H9 (cell line): ENCODE results near the gene RPP38. TPM values are rescaled to one million over a fixed set of nuclear protein-coding genes. Genes with fewer than 3 reads are reported as not detected.
A peak's percentile ranks its signal among the peaks of the same experiment; 100 is the strongest.

ENCODE experiments used
- DNase-seq: peaks from one replicate; pipeline ENCODE4 v3.0.0-alpha.2; 2017
- H2AFZ ChIP-seq: one replicate; pipeline ENCODE4 v1.6.1; 2013; ENCODE audit warnings: mild to moderate bottlenecking, low read length, control low read depth, moderate library complexity
- H2AK5ac ChIP-seq: 2 replicates; pipeline ENCODE4 v1.6.1; 2013; ENCODE audit warnings: low read length, control low read depth, mixed read lengths; ENCODE audit not compliant: insufficient read length
- H2BK120ac ChIP-seq: one replicate; pipeline ENCODE4 v1.6.1; 2013; ENCODE audit warnings: low read depth, mild to moderate bottlenecking, low read length, control low read depth, inconsistent platforms; ENCODE audit not compliant: poor library complexity, severe bottlenecking
- H2BK12ac ChIP-seq: 2 replicates; pipeline ENCODE4 v1.6.1; 2013; ENCODE audit warnings: low read length, control low read depth, mixed read lengths, low read depth; ENCODE audit not compliant: insufficient read length
- H2BK15ac ChIP-seq: 2 replicates; pipeline ENCODE4 v1.6.1; 2013; ENCODE audit warnings: low read depth, low read length, control low read depth
- H2BK20ac ChIP-seq: one replicate; pipeline ENCODE4 v1.6.1; 2013; ENCODE audit warnings: low read depth, mild to moderate bottlenecking, low read length, control low read depth, inconsistent platforms; ENCODE audit not compliant: poor library complexity, severe bottlenecking
- H2BK5ac ChIP-seq: 2 replicates; pipeline ENCODE4 v1.6.1; 2013; ENCODE audit warnings: low read length, control low read depth, mixed read lengths; ENCODE audit not compliant: insufficient read length
- H3K14ac ChIP-seq: 2 replicates; pipeline ENCODE4 v1.6.1; 2013; ENCODE audit warnings: low read length, control low read depth; ENCODE audit not compliant: insufficient read depth
- H3K18ac ChIP-seq: 2 replicates; pipeline ENCODE4 v1.6.1; 2013; ENCODE audit warnings: low read depth, mild to moderate bottlenecking, mixed read lengths, low read length, control low read depth; ENCODE audit not compliant: insufficient read length
- H3K23ac ChIP-seq: 2 replicates; pipeline ENCODE4 v1.6.1; 2013; ENCODE audit warnings: low read length, control low read depth, mixed read lengths, low read depth; ENCODE audit not compliant: insufficient read length
- H3K23me2 ChIP-seq: 2 replicates; pipeline ENCODE4 v1.6.1; 2013; ENCODE audit warnings: low read depth, mild to moderate bottlenecking, mixed read lengths, low read length, control low read depth; ENCODE audit not compliant: insufficient read length, poor library complexity, severe bottlenecking
- H3K27ac ChIP-seq: 2 replicates; pipeline ENCODE4 v1.5.1; 2013; ENCODE audit warnings: low read length, control low read depth, mixed read lengths, low read depth; ENCODE audit not compliant: insufficient read length
- H3K27me3 ChIP-seq: 2 replicates; pipeline ENCODE4 v1.6.1; 2013; ENCODE audit warnings: low read length, control low read depth, inconsistent platforms; ENCODE audit not compliant: insufficient read depth
- H3K4ac ChIP-seq: 2 replicates; pipeline ENCODE4 v1.6.1; 2013; ENCODE audit warnings: low read depth, mild to moderate bottlenecking, control low read depth, inconsistent platforms, low read length, moderate library complexity
- H3K4me1 ChIP-seq: 2 replicates; pipeline ENCODE4 v1.6.1; 2013; ENCODE audit warnings: low read length, control low read depth, inconsistent platforms; ENCODE audit not compliant: insufficient read depth
- H3K4me2 ChIP-seq: 2 replicates; pipeline ENCODE4 v1.6.1; 2013; ENCODE audit warnings: low read length, control low read depth, mixed read lengths; ENCODE audit not compliant: insufficient read length, insufficient read depth
- H3K56ac ChIP-seq: 2 replicates; pipeline ENCODE4 v1.6.1; 2013; ENCODE audit warnings: low read depth, mild to moderate bottlenecking, mixed read lengths, low read length, control low read depth; ENCODE audit not compliant: insufficient read length
- H3K79me1 ChIP-seq: 2 replicates; pipeline ENCODE4 v1.6.1; 2013; ENCODE audit warnings: low read depth, mild to moderate bottlenecking, moderate library complexity, low read length, control low read depth, inconsistent platforms; ENCODE audit not compliant: insufficient read depth, poor library complexity, severe bottlenecking
- H3K79me2 ChIP-seq: 2 replicates; pipeline ENCODE4 v1.6.1; 2013; ENCODE audit warnings: low read length, control low read depth, inconsistent platforms; ENCODE audit not compliant: insufficient read depth
- H3K9ac ChIP-seq: 2 replicates; pipeline ENCODE4 v1.6.1; 2013; ENCODE audit warnings: low read length, control low read depth, mixed read lengths; ENCODE audit not compliant: insufficient read length; ENCODE audit errors: extremely low read depth
- H3K9me3 ChIP-seq: one replicate; pipeline ENCODE4 v1.6.1; 2013; ENCODE audit warnings: low read depth, low read length, inconsistent platforms; ENCODE audit not compliant: control insufficient read depth
- H3T11ph ChIP-seq: one replicate; pipeline ENCODE4 v1.6.1; 2013; ENCODE audit warnings: mild to moderate bottlenecking, low read length, control low read depth, inconsistent platforms
- H4K20me1 ChIP-seq: one replicate; pipeline ENCODE4 v1.6.1; 2013; ENCODE audit not compliant: control insufficient read depth, insufficient read length, insufficient read depth
- H4K5ac ChIP-seq: 2 replicates; pipeline ENCODE4 v1.6.1; 2013; ENCODE audit warnings: low read depth, mild to moderate bottlenecking, mixed read lengths, low read length, control low read depth; ENCODE audit not compliant: insufficient read length
- H4K8ac ChIP-seq: replicated peaks from 2 replicates; pipeline ENCODE4 v1.6.1; 2013; ENCODE audit warnings: low read length, control low read depth, mixed read lengths, low read depth; ENCODE audit not compliant: insufficient read length
- H4K91ac ChIP-seq: 2 replicates; pipeline ENCODE4 v1.6.1; 2013; ENCODE audit warnings: low read depth, mild to moderate bottlenecking, moderate library complexity, mixed read lengths, low read length, control low read depth; ENCODE audit not compliant: insufficient read length
- H3K27ac Mint-ChIP-seq, 3 experiments: 2 replicates in 2 of 3; 3 replicates in 1 of 3; pipeline ENCODE4 v1.8.0; 2020 to 2021; ENCODE audit warnings: mixed read lengths in 3 of 3, mild to moderate bottlenecking in 1 of 3, moderate library complexity in 1 of 3
- H3K27me3 Mint-ChIP-seq: 2 replicates; pipeline ENCODE4 v1.8.0; 2021; ENCODE audit warnings: low read depth, mild to moderate bottlenecking, moderate library complexity, mixed read lengths
- H3K36me3 Mint-ChIP-seq, 3 experiments: 2 replicates in 2 of 3; 3 replicates in 1 of 3; pipeline ENCODE4 v1.8.0; 2020 to 2021; ENCODE audit warnings: low read depth in 3 of 3, mixed read lengths in 3 of 3; ENCODE audit not compliant: insufficient read depth in 1 of 3
- H3K4me1 Mint-ChIP-seq, 2 experiments: 2 replicates each; pipeline ENCODE4 v1.8.0; 2020; ENCODE audit warnings: mixed read lengths in 2 of 2
- H3K4me3 Mint-ChIP-seq, 2 experiments: 2 replicates in 1 of 2; 3 replicates in 1 of 2; pipeline ENCODE4 v1.8.0; 2020 to 2021; ENCODE audit warnings: mild to moderate bottlenecking in 2 of 2, mixed read lengths in 2 of 2, moderate library complexity in 1 of 2
- H3K9me3 Mint-ChIP-seq, 2 experiments: 2 replicates in 1 of 2; 3 replicates in 1 of 2; pipeline ENCODE4 v1.8.0; 2020; ENCODE audit warnings: mild to moderate bottlenecking in 2 of 2, mixed read lengths in 2 of 2, moderate library complexity in 1 of 2
- WGBS: extraction: QIAGEN DNeasy Blood & Tissue Kit; methylation state at CpG from one replicate; pipeline ENCODE4 v1.1.7; 2013; ENCODE audit warnings: missing lambda C conversion rate, low lambda C conversion rate, mixed read lengths; ENCODE audit not compliant: insufficient read length; ENCODE audit errors: extremely low coverage; 5-methylcytosine and 5-hydroxymethylcytosine counted together
- total RNA-seq: library from RNA; stranded (reverse); gene quantifications from 2 replicates; pipeline ENCODE4 v1.2.1, GENCODE V29; 2021
- TF ChIP-seq, protein P1 (sequence below): fragments of 200-600 bp; sonication (generic); conservative IDR thresholded peaks from 3 replicates; pipeline ENCODE4 v1.8.0; 2021; ENCODE audit warnings: antibody characterized with exemption, mild to moderate bottlenecking

RPP38 gene
- total RNA-seq, 1 experiment from 2014 or later: 26.6 TPM

DNA sequence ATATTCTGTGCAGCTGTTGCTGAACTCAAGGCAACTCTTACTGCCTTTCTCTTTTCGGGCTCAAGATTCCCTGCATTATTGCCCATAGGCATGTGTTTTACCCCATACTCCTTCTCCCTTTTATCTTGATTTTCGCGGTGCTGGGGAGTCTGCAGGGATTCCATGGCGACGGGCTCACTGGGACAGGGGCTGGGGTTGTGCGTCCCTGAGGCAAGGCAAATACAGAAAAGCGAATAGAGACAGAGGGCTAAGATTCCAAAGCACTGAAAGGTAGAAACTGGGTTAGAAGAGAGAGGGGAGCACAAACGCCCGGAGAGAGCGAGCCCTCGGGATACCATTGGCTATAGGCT is 519 bp upstream of the RPP38 start:
- Histone ChIP-seq H2BK15ac (no peak overlapping the region), H3K4ac (no peak overlapping the region), H3K27ac (no peak overlapping the region), H2BK12ac (no peak overlapping the region), H4K8ac (no peak overlapping the region), H3T11ph (no peak overlapping the region), H3K14ac (no peak overlapping the region), H3K23ac (no peak overlapping the region), H2BK5ac (no peak overlapping the region), H4K91ac (no peak overlapping the region), H2AK5ac (no peak overlapping the region), H3K27me3 (no peaks in the 10 kb centered on the region; the same call in 1 of the 2 replicates), H3K4me1 (no peaks in the 10 kb centered on the region), H4K5ac (no peak overlapping the region), H4K20me1 (no peaks in the 10 kb centered on the region), H2BK20ac (no peak overlapping the region), H3K9me3 (no peaks in the 10 kb centered on the region), H3K79me2 (peaks cover 12% of the 10 kb centered on the region; the same call in 1 of the 2 replicates), H3K9ac (peak overlapping the region; percentile 64), H3K4me2 (peak overlapping the region; percentile 98), H3K79me1 (peaks cover 6% of the 10 kb centered on the region), H3K56ac (no peak overlapping the region), H3K18ac (no peak overlapping the region), H3K23me2 (peaks cover 14% of the 10 kb centered on the region), H2AFZ (no peak overlapping the region), H2BK120ac (no peak overlapping the region)
- no CpG with 5 or more reads among the region's 11 CpGs for WGBS
- H3K27ac Mint-ChIP-seq: peak overlapping the region in 2 of 3 experiments; percentile 28 to 87; a peak in 6 of 7 replicates
- peaks cover 2% of the 10 kb centered on the region; the same call in 1 of the 2 replicates for H3K27me3 Mint-ChIP-seq
- peak overlapping the region; percentile 99 to 100 for H3K4me3 Mint-ChIP-seq
- TF ChIP-seq, protein P1, sequence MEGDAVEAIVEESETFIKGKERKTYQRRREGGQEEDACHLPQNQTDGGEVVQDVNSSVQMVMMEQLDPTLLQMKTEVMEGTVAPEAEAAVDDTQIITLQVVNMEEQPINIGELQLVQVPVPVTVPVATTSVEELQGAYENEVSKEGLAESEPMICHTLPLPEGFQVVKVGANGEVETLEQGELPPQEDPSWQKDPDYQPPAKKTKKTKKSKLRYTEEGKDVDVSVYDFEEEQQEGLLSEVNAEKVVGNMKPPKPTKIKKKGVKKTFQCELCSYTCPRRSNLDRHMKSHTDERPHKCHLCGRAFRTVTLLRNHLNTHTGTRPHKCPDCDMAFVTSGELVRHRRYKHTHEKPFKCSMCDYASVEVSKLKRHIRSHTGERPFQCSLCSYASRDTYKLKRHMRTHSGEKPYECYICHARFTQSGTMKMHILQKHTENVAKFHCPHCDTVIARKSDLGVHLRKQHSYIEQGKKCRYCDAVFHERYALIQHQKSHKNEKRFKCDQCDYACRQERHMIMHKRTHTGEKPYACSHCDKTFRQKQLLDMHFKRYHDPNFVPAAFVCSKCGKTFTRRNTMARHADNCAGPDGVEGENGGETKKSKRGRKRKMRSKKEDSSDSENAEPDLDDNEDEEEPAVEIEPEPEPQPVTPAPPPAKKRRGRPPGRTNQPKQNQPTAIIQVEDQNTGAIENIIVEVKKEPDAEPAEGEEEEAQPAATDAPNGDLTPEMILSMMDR: no peak
- no peak for DNase-seq
- peaks cover 9 to 16% of the 10 kb centered on the region in 2 experiments for H3K4me1 Mint-ChIP-seq
- no peaks in the 10 kb centered on the region; a peak in 1 of 5 replicates for H3K9me3 Mint-ChIP-seq
- H3K36me3 Mint-ChIP-seq: peaks cover 3 to 19% (median 11%) of the 10 kb centered on the region in 3 experiments; a peak in 6 of 7 replicates
